Pericardium fibroblast (primary cell): Measurements from ENCODE around the gene USE1. TPM values are rescaled to one million over a fixed set of nuclear protein-coding genes. Genes with fewer than 3 reads are reported as not detected.

Experiments used
- total RNA-seq: library from RNA; depleted of rRNA; stranded (reverse); fragments of >200 nt; gene quantifications from 2 replicates; pipeline ENCODE4 v1.2.3, GENCODE V29; 2015

Gene USE1
- 22.8 and 24.3 TPM in 2 replicates for total RNA-seq

GRCh38 chr19:17215127-17215971 lies at the start of gene USE1:
Gene USE1 (plus strand): TSS chr19:17215357. CDS start chr19:17215406, 49 bp downstream.

GRCh38 chr19:17226002-17226933 lies 11.1 kb downstream of the USE1 start, which contains the start of gene OCEL1:
Gene OCEL1 (plus strand): TSS chr19:17226226. CDS start chr19:17226248, 22 bp downstream.

GRCh38 chr19:17245535-17245984 lies 30.4 kb downstream of the USE1 start, which contains the start of gene NR2F6:
Gene NR2F6 (minus strand): TSS chr19:17245919. CDS start chr19:17245220, 699 bp downstream.

GRCh38 chr19:17264641-17264979 lies 49.5 kb downstream of the USE1 start, which contains the start of gene USHBP1:
Gene USHBP1 (minus strand): TSS chr19:17264745. CDS start chr19:17264299, 446 bp downstream.

GRCh38 chr19:17266975-17267788 lies 52.0 kb downstream of the USE1 start, which contains the start of gene BABAM1:
Gene BABAM1 (plus strand): TSS chr19:17267443. CDS start chr19:17268807, 1,364 bp downstream.

Other genes starting within 250 kb of the USE1 start
- 1.7 and 3.7 TPM in 2 replicates for gene CPAMD8, start 188.5 kb upstream of the USE1 start, total RNA-seq
- 0.94 and 1.8 TPM in 2 replicates for gene HAUS8, start 139.9 kb upstream of the USE1 start, total RNA-seq
- gene MYO9B, start 139.6 kb upstream of the USE1 start, total RNA-seq: 31.8 and 45.2 TPM in 2 replicates
- 6.8 and 7.1 TPM in 2 replicates for gene OCEL1, start 10.9 kb downstream of the USE1 start, total RNA-seq
- 87.4 and 95.5 TPM in 2 replicates for gene NR2F6, start 30.6 kb downstream of the USE1 start, total RNA-seq
- gene USHBP1, start 49.4 kb downstream of the USE1 start, total RNA-seq: not detected in 2 replicates
- gene BABAM1, start 52.1 kb downstream of the USE1 start, total RNA-seq: 50.9 and 80.4 TPM in 2 replicates
- gene ANKLE1, start 66.5 kb downstream of the USE1 start, total RNA-seq: 1.3 TPM in 1 of 2 replicates, not detected in the other
- 9.1 and 19.4 TPM in 2 replicates for gene ABHD8, start 88.1 kb downstream of the USE1 start, total RNA-seq
- 47.0 and 77.3 TPM in 2 replicates for gene MRPL34, start 90.5 kb downstream of the USE1 start, total RNA-seq
- 9.8 and 22.3 TPM in 2 replicates for gene DDA1, start 94.2 kb downstream of the USE1 start, total RNA-seq
- 3.1 and 3.7 TPM in 2 replicates for gene ANO8, start 119.5 kb downstream of the USE1 start, total RNA-seq
- gene GTPBP3, start 122.2 kb downstream of the USE1 start, total RNA-seq: 7.9 and 9.8 TPM in 2 replicates
- gene PLVAP, start 162.0 kb downstream of the USE1 start, total RNA-seq: 0.82 and 0.94 TPM in 2 replicates
- not detected in 2 replicates for gene CCDC194, start 178.8 kb downstream of the USE1 start, total RNA-seq
- gene BST2, start 190.3 kb downstream of the USE1 start, total RNA-seq: 5.5 and 7.0 TPM in 2 replicates
- 58.5 and 68.5 TPM in 2 replicates for gene MVB12A, start 204.7 kb downstream of the USE1 start, total RNA-seq
- gene TMEM221, start 233.3 kb downstream of the USE1 start, total RNA-seq: 0.85 TPM in 1 of 2 replicates, not detected in the other
- gene NXNL1, start 245.6 kb downstream of the USE1 start, total RNA-seq: not detected in 2 replicates